SK-N-SH (cell line): ENCODE measurements around the gene ARID4B. TPM values are rescaled to one million over a fixed set of nuclear protein-coding genes. Genes with fewer than 3 reads are reported as not detected.
A peak's percentile ranks its signal among the peaks of the same experiment; 100 is the strongest.

Experiments used
- CTCF ChIA-PET: fragments of 300-600, 350-600 bp; formaldehyde crosslinking; extraction: SDS; loops from one replicate; lab custom pipeline; 2021; lab: Yijun Ruan, JAX
- POLR2A ChIA-PET: fragments of 350-600 bp; sonication (Branson Sonifier 250); formaldehyde crosslinking; extraction: SDS; loops from one replicate; lab custom pipeline; 2020; ENCODE audit warnings: antibody characterized with exemption, inconsistent platforms; lab: Yijun Ruan, JAX
- DNase-seq: peaks from one replicate; pipeline ENCODE4 v3.0.0; 2012
- H2AFZ ChIP-seq: fragments of 200-600 bp; sonication (generic); 2 replicates; pipeline ENCODE4 v1.8.1; 2016; ENCODE audit warnings: antibody characterized with exemption, mild to moderate bottlenecking, low read depth
- H3F3A ChIP-seq: fragments of 200-600 bp; sonication (generic); replicated peaks from 2 replicates; pipeline ENCODE3; 2016; ENCODE audit warnings: antibody characterized with exemption, mild to moderate bottlenecking; ENCODE audit not compliant: insufficient read depth
- H3K27ac ChIP-seq, 2 experiments: fragments of 200-500 bp in 1 of 2; fragments of 200-600 bp in 1 of 2; sonication (Bioruptor generic) in 1 of 2; sonication (generic), shearing (Covaris generic) in 1 of 2; 2 replicates each; pipeline versions ENCODE4 v1.5.1 to v1.6.1; 2014 to 2016; ENCODE audit warnings: low read depth in 2 of 2, inconsistent platforms in 1 of 2, low read length in 1 of 2, mild to moderate bottlenecking in 1 of 2, mixed read lengths in 1 of 2
- H3K27me3 ChIP-seq: fragments of 200-600 bp; sonication (generic), shearing (Covaris generic); 2 replicates; pipeline ENCODE4 v1.6.1; 2016; ENCODE audit warnings: mixed run types; ENCODE audit not compliant: insufficient read depth
- H3K36me3 ChIP-seq, 2 experiments: fragments of 200-500 bp in 1 of 2; fragments of 200-600 bp in 1 of 2; sonication (Bioruptor generic) in 1 of 2; sonication (generic) in 1 of 2; replicated peaks in 1 of 2; 2 replicates each; pipeline versions ENCODE3 to v1.5.1; 2014 to 2016; ENCODE audit warnings: low read length in 1 of 2, mild to moderate bottlenecking in 1 of 2; ENCODE audit not compliant: insufficient read depth in 2 of 2, control insufficient read depth in 1 of 2
- H3K4me1 ChIP-seq, 2 experiments: fragments of 200-500 bp in 1 of 2; fragments of 200-600 bp in 1 of 2; sonication (Bioruptor generic) in 1 of 2; sonication (generic), shearing (Covaris generic) in 1 of 2; 2 replicates each; pipeline versions ENCODE4 v1.5.1 to v1.6.1; 2014 to 2016; ENCODE audit warnings: low read depth in 1 of 2, low read length in 1 of 2, mixed run types in 1 of 2; ENCODE audit not compliant: insufficient read depth in 2 of 2, control insufficient read depth in 1 of 2
- H3K4me2 ChIP-seq: fragments of 200-600 bp; sonication (generic), shearing (Covaris generic); 2 replicates; pipeline ENCODE4 v1.6.1; 2017; ENCODE audit warnings: mixed run types
- H3K4me3 ChIP-seq, 2 experiments: fragments of 200-500 bp in 1 of 2; fragments of 200-600 bp in 1 of 2; sonication (Bioruptor generic) in 1 of 2; sonication (generic), shearing (Covaris generic) in 1 of 2; 2 replicates each; pipeline versions ENCODE4 v1.5.1 to v1.8.1; 2014 to 2016; ENCODE audit warnings: low read depth in 2 of 2, inconsistent platforms in 1 of 2, low read length in 1 of 2, mild to moderate bottlenecking in 1 of 2, mixed read lengths in 1 of 2, moderate library complexity in 1 of 2
- H3K79me2 ChIP-seq: fragments of 200-600 bp; sonication (generic); 2 replicates; pipeline ENCODE4 v1.8.1; 2017; ENCODE audit warnings: mild to moderate bottlenecking; ENCODE audit not compliant: insufficient read depth
- H3K9ac ChIP-seq: fragments of 200-600 bp; sonication (generic); 2 replicates; pipeline ENCODE4 v1.6.1; 2017; ENCODE audit warnings: mixed run types
- H3K9me2 ChIP-seq: fragments of 200-600 bp; sonication (generic); 2 replicates; pipeline ENCODE4 v1.6.1; 2017; ENCODE audit warnings: mixed run types
- H3K9me3 ChIP-seq: fragments of 200-600 bp; sonication (generic); 2 replicates; pipeline ENCODE4 v1.6.1; 2017; ENCODE audit warnings: mixed run types, mild to moderate bottlenecking, moderate library complexity
- H4K20me1 ChIP-seq: fragments of 200-600 bp; sonication (generic); 2 replicates; pipeline ENCODE4 v1.6.1; 2017; ENCODE audit warnings: mild to moderate bottlenecking, mixed run types; ENCODE audit not compliant: insufficient read depth
- CTCF ChIP-seq: fragments of 200-600 bp; sonication (generic); IDR thresholded peaks from 2 replicates; pipeline ENCODE4 v1.6.1; 2017; ENCODE audit warnings: antibody characterized with exemption, mild to moderate bottlenecking, moderate library complexity
- EZH2phosphoT487 ChIP-seq: fragments of 200-600 bp; sonication (generic); IDR thresholded peaks from 2 replicates; pipeline ENCODE4 v1.6.1; 2017; ENCODE audit warnings: low read depth, mixed run types, mild to moderate bottlenecking, antibody characterized with exemption, moderate library complexity, borderline replicate concordance
- FOSL2 ChIP-seq: IDR thresholded peaks from 2 replicates; pipeline ENCODE4 v1.4.0; 2012; ENCODE audit warnings: low read depth, mild to moderate bottlenecking, moderate library complexity, borderline replicate concordance
- FOXJ3 ChIP-seq: sonication (generic); formaldehyde crosslinking; IDR thresholded peaks from 2 replicates; pipeline ENCODE4 v1.5.1; 2020; ENCODE audit warnings: mild to moderate bottlenecking, missing genetic modification reagents
- GATA2 ChIP-seq: sonication (generic); formaldehyde crosslinking; IDR thresholded peaks from 2 replicates; pipeline ENCODE4 v1.5.0; 2020; ENCODE audit warnings: mild to moderate bottlenecking, missing genetic modification reagents
- MAX ChIP-seq: IDR thresholded peaks from 2 replicates; pipeline ENCODE4 v1.4.0; 2012; ENCODE audit warnings: low read depth
- MEF2A ChIP-seq: IDR thresholded peaks from 2 replicates; pipeline ENCODE4 v1.4.0; 2012; ENCODE audit warnings: low read depth, borderline replicate concordance
- MXI1 ChIP-seq: IDR thresholded peaks from 2 replicates; pipeline ENCODE4 v1.6.1; 2012; ENCODE audit warnings: mild to moderate bottlenecking, low read depth, low read length, improper control_type of control experiment
- PBX3 ChIP-seq: IDR thresholded peaks from 2 replicates; pipeline ENCODE4; 2012
- POLR2AphosphoS5 ChIP-seq: IDR thresholded peaks from 2 replicates; pipeline ENCODE4 v1.6.1; 2012; ENCODE audit warnings: low read depth, low read length
- RAD21 ChIP-seq: IDR thresholded peaks from 2 replicates; pipeline ENCODE4 v1.6.1; 2012; ENCODE audit warnings: mild to moderate bottlenecking, low read length
- RXRA ChIP-seq: IDR thresholded peaks from 2 replicates; pipeline ENCODE4 v1.4.0; 2012; ENCODE audit warnings: low read depth, mild to moderate bottlenecking, borderline replicate concordance
- TAF1 ChIP-seq: IDR thresholded peaks from 2 replicates; pipeline ENCODE4 v1.6.1; 2012; ENCODE audit warnings: low read depth, mild to moderate bottlenecking, low read length, moderate library complexity, borderline replicate concordance
- TEAD4 ChIP-seq: IDR thresholded peaks from 2 replicates; pipeline ENCODE4 v1.4.0; 2012; ENCODE audit warnings: mild to moderate bottlenecking, borderline replicate concordance; ENCODE audit not compliant: insufficient read depth
- USF1 ChIP-seq: IDR thresholded peaks from 2 replicates; pipeline ENCODE4 v1.4.0; 2012; ENCODE audit warnings: low read depth, borderline replicate concordance
- ZBTB33 ChIP-seq: IDR thresholded peaks from 2 replicates; pipeline ENCODE4 v1.4.0; 2012; ENCODE audit warnings: low read depth, borderline replicate concordance
- WGBS: methylation state at CpG from one replicate; pipeline ENCODE4 v1.1.6; 2017; ENCODE audit warnings: low lambda C conversion rate; 5-methylcytosine and 5-hydroxymethylcytosine counted together
- polyA plus RNA-seq, 3 experiments: library from polyadenylated mRNA; depleted of rRNA; stranded (reverse); fragments of >200 nt; gene quantifications; 2 replicates each; pipeline ENCODE4 v1.2.3, GENCODE V29; 2012

ARID4B gene
- polyA plus RNA-seq, 1 of the 3 experiments (the other 2 are of a cell fraction) = 4.4 TPM

GRCh38 chr1:235250430-235250829 is 77.5 kb downstream of the ARID4B start:
- no peaks in the 10 kb centered on the region; a peak in 1 of 4 replicates for H3K4me1 ChIP-seq
- ChIA-PET CTCF (interaction anchor here (0.7 to 3.1 kb wide), 5 partner anchors 8 to 543 kb away, joined by 3 to 34 read pairs (median 10); partner anchors contain the start of genes ARID4B and GGPS1), POLR2A (no interaction called here)
- H4K20me1 ChIP-seq = peaks cover 4% of the 10 kb centered on the region; the same call in 1 of the 2 replicates
- no peak overlapping the region for H3K4me2 ChIP-seq
- H3K9me3 ChIP-seq = no peaks in the 10 kb centered on the region
- H3K36me3 ChIP-seq = peaks cover 18 to 56% of the 10 kb centered on the region in 2 experiments
- no peak overlapping the region for H2AFZ ChIP-seq
- no peak for TF ChIP-seq USF1
- no peak for DNase-seq
- H3F3A ChIP-seq = peaks cover 23% of the 10 kb centered on the region
- no peak overlapping the region; a peak in 1 of 4 replicates for H3K27ac ChIP-seq
- WGBS = 89% methylated on average over 3 of the region's 3 CpGs
- no peaks in the 10 kb centered on the region for H3K9me2 ChIP-seq
- no peaks in the 10 kb centered on the region for H3K27me3 ChIP-seq
- no peak overlapping the region for H3K4me3 ChIP-seq
- no peak overlapping the region for H3K9ac ChIP-seq
- H3K79me2 ChIP-seq = peaks cover 41% of the 10 kb centered on the region

- Histone ChIP-seq H3K4me1 (no peaks in the 10 kb centered on the region; a peak in 1 of 4 replicates), H3F3A (peaks cover 16% of the 10 kb centered on the region), H3K9ac (no peak overlapping the region), H3K79me2 (peaks cover 33% of the 10 kb centered on the region), H3K36me3 (peaks cover 27 to 59% of the 10 kb centered on the region in 2 experiments), H2AFZ (no peak overlapping the region), H3K27me3 (no peaks in the 10 kb centered on the region), H3K4me3 (no peak overlapping the region), H3K9me2 (no peaks in the 10 kb centered on the region), H3K9me3 (no peaks in the 10 kb centered on the region), H4K20me1 (no peaks in the 10 kb centered on the region), H3K4me2 (no peak overlapping the region), H3K27ac (peak overlapping the region in 1 of 2 experiments; percentile 36; a peak in 2 of 4 replicates)
- ChIA-PET CTCF (interaction anchor here (0.6 to 1.5 kb wide), 4 partner anchors 170 to 562 kb away, joined by 3 to 14 read pairs (median 4); partner anchors contain the start of gene B3GALNT2), POLR2A (no interaction called here)
- 91% methylated on average over 2 of the region's 2 CpGs for WGBS
- DNase-seq = no peak
- TF ChIP-seq RXRA (no peak), EZH2phosphoT487 (no peak), MAX (no peak), POLR2AphosphoS5 (no peak), RAD21 (no peak), CTCF (no peak), MEF2A (no peak), TEAD4 (no peak), PBX3 (0 out of 2 replicates have a peak, but pooled peaks have one; percentile 13), TAF1 (no peak), ZBTB33 (no peak), FOSL2 (peak; percentile 19; the same call in 1 of the 2 replicates), FOXJ3 (CRISPR knock-in tag) (no peak), GATA2 (no peak), USF1 (no peak), MXI1 (no peak)
Observed at GRCh38 chr1:235246022-235246948, 81.7 kb downstream of the ARID4B start.
